GM18951 (cell line): Measurements from ENCODE around the gene PLD5.
"Not testable (repeated sequence)": the region's sequence is repeated elsewhere in the genome, so short reads cannot be mapped to it uniquely, and the experiment has no call there.

Experiments used
- POLR2A ChIP-seq: IDR thresholded peaks from 4 replicates; pipeline ENCODE4 v1.6.1; 2011; ENCODE audit warnings: mild to moderate bottlenecking; ENCODE audit not compliant: insufficient read length, insufficient read depth; ENCODE audit errors: extremely low read depth
- in situ Hi-C: fragments of 300-500 bp; cut with MboI; formaldehyde crosslinking; loops from one replicate; pipeline ENCODE4 v1.12.0; 2022; ENCODE audit warnings: low sequenced_read_pairs, mixed read lengths, inconsistent platforms; ENCODE audit not compliant: unreplicated experiment

PLD5 gene

DNA sequence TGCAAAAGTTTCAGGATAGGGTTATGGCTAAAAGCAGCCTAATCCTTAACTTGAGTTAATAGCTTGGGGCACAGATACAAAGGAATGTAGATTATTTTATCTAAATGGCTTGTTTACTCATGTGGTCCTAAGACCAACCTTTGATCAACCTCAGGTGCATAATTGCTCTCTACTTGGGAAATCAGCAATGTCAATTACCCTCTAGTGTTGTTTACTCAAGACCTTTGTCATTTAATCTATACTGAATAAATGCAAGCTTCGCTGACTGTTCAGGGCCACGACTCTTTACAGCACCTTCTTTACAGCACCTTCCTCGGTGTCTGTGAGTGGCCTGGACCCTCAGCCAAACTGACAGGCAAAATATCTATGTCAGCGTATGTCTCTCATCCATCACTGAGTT, 308.1 kb downstream of the PLD5 start:
- no peak for TF ChIP-seq POLR2A
- in situ Hi-C loops = no loop called here

DNA sequence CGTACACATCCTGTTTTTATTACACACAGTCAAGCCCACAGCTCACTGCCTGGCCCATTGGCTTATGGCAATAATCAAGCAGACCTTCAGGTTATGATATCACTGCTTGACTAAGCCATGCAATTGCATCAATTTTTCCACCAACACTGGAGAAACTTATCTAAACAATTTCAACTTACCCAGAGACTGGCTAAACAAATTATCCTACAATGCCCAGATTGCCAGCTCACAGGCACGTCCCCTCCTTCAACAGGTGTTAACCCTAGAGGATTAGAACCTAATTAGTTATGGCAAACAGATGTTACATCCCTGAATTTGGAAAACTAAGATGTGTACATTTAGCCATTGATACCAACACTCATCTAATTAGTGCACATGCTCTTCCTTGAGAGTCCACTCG, 310.0 kb downstream of the PLD5 start:
- in situ Hi-C loops = not testable (repeated sequence)

DNA sequence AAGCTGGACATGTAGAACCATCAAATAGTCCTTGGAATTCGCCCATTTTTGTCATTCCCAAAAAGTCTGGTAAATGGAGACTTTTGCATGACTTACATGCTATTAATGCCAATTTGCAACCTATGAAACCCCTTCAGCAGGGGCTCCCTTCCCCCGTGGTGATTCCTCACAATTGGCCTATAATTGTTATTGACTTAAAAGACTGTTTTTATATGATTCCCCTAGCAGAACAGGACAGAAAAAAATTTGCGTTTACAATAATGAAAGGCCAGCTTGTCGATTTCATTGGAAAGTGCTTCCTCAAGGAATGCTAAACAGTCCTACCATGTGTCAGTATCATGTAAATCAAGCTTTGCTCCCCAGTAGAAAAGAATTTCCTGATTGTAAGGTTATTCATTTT, 311.5 kb downstream of the PLD5 start:
- in situ Hi-C loops = not testable (repeated sequence)

DNA sequence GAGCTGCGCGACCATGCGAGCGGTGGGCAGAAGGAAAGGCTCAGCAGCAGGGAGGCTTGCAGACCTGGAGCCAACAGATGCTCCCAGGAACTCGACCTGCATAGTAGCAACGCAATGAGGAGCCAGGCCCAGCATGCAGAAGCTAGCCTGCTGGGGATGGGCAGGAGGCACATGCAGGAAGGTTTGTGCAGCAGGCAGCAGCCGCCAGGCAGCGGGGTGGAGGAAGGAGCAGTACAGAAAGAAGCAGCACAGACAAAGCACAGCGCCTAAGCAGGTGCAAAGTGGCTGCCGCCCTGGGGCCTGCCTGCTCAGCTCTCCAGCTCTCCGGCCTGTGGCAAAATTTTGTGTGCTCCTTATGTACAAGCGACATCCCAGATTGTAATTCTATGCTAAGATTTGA, 312.1 kb downstream of the PLD5 start:
- TF ChIP-seq POLR2A = no peak
- in situ Hi-C loops = no loop called here

DNA sequence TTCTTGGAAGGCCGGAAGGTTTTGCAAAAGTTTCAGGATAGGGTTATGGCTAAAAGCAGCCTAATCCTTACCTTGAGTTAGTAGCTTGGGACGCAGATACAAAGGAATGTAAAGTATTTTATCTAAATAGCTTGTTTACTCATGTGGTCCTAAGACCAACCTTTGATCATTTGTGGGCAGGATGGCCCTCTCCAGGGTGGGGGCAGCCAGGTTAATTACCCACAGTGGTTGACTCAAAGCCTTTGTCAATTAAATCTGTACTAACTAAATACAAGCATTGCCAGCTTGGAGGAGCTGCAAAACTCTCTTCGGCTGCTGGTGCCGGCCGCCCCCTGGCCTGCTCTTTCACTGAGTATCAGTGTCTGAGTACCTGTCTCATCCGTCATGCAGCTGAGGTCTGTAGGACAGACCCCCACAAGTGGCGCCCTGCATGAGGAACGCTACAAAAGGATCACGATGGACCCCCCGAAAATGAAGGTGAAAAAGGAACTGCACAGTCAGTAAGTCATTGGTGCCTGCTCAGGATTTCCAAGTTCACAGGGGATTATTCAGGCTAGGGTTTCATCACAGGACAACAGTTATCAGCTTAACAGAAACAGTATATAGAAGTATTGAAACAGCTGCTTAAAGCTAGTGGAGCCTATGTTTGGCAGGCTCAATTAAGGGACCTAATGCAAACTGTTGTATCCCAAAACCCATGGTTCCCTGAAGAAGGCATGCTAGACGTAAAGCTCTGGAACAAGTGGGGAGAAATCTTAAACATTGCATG, 313.1 kb downstream of the PLD5 start:
- TF ChIP-seq POLR2A = no peak

DNA sequence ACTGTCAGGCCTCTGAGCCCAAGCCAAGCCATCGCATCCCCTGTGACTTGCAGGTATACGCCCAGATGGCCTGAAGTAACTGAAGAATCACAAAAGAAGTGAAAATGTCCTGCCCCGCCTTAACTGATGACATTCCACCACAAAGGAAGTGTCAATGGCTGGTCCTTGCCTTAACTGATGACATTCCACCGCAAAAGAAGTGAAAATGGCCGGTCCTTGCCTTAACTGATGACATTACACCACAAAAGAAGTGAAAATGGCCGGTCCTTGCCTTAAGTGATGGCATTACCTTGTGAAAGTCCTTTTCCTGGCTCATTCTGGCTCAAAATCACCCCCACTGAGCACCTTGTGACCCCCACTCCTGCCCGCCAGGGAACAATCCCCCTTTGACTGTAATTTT, 314.2 kb downstream of the PLD5 start:
- in situ Hi-C loops = not testable (repeated sequence)

More for the DNA sequence above, 313.1 kb downstream of the PLD5 start:
- in situ Hi-C loops = no loop called here

DNA sequence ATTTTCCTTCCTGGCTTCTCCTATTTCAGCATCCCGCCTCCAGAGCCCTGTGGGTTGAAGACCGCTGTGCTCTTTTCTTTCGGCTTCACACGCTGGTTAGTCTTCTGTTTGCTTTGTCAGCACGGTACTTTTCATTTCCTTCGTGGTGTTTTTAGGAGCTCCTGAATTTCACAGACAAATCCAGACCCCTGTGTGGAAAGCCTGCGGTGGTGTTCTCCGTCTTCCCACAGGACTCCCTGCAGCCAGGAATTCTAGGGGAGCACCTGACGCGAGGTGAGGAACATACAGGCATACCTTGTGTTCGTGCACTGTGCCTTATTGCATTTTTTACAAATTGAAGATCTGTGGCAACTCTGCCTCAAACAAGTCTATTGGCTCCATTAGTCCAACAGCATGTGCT, 315.4 kb downstream of the PLD5 start:
- in situ Hi-C loops = no loop called here
- TF ChIP-seq POLR2A = no peak

DNA sequence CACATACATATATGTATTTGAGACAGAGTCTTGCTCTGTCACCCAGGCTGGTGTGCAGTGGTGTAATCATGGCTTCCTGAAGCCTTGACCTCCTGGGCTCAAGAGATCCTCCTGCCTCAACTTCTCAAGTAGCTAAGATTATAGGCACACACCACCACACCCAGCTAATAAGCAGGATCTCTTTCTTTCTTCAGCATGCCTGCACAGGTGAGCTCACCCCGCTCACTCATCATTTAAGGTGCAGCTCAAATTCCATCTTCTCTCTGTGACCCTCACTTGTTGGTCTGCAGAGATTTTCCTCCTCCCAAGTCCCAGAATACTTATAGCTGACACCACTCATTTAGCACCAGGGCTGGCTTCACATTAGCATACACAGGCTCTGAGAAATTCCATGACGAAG, 316.5 kb downstream of the PLD5 start:
- in situ Hi-C loops = no loop called here
- no peak for TF ChIP-seq POLR2A

DNA sequence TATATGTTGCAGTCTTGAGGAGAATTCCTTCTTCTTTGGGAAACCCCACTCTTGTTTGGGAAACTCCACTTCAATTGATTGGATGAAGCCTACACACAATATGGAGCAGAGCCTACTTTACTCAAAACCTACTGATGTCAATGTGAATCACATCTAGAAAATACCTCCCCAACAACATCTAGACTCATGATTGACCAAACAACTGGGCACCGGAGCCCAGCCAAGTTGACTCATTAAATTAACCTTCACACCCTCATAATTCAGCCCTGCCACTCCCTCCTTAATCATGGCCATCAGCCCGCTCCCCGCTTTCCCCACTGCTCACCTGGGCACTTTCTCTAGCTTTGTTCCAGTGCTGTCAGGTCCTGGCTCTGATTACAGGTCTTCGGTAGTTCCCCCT, 317.5 kb downstream of the PLD5 start:
- no peak for TF ChIP-seq POLR2A
- in situ Hi-C loops = no loop called here

DNA sequence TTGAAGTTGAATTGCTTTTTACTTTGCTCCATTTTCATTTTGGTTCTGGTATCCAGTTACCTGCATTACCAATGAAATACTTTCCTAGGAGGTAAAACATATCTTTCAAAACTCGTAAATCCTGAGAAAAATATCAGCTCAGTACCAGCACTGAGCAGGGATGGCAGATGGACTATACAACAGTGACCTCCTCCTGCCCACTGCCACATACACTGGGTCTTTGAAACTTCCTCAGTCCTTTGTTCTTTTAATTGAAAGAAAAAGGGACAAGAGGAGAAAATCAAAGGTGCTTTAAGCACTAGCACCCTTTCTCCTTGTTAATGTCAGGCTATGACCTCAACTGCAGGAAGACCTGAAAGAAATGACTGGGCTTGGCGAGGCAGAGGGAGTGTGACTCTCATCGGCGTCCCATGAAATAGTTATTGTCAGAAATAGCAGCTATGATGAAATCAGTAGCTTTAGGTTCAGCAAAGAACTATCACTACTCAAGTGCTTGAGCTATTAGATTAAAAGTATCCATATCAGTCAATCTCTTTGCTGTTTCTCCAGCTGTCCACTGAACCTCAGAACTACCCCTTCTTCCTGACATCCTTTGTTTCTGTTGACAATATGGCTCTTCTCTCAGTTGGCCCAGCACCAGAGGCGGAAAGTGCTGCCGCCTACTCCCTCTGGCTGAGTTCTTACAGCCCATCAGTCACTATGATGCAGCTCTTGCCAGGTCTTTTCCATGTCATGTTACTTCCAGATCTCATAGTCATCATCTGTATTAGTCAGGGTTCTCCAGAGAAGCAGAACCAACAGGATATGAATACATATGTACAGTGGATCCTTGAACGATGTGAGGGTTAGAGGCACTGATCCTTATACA, 318.6 kb downstream of the PLD5 start:
- TF ChIP-seq POLR2A = no peak

DNA sequence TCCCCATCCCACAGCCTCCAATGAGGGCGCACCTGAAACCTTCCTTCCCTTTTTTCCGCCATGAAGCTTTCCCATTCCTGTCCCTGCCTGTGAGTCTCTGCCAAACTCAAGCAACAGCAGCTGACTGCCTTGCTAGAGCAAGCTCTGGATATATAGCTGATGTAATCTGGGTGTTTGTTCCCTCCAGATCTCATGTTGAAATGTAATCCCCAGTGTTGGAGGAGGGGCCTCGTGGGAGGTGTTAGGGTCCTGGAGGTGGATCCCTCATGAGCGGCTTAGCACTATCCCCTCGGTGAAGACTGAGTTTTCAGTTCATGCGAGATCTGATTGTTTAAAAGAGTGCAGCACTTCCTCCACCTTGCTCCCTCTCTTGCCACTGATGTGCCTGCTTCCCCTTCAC, 321.2 kb downstream of the PLD5 start:
- TF ChIP-seq POLR2A = no peak
- in situ Hi-C loops = no loop called here

More for the DNA sequence above, 318.6 kb downstream of the PLD5 start:
- in situ Hi-C loops = no loop called here

DNA sequence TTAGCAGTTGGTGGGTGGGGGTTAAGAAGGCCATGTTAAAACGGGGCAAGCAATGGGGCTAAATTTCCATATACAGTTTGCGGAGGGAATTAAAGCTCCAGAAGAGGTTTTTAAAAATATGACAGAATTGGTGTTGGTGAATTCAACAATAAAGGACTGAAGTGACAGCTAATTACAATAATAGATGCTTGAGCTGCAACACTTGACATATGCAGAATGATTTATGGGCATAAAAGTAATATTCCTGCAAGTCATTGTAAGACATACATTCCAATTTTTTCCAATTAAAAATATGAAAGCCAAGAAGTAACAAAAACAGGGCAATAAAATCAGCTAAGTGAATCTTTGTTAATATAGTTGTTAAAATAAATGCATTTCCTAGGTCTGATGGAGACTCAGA, 323.4 kb downstream of the PLD5 start:
- no peak for TF ChIP-seq POLR2A
- in situ Hi-C loops = no loop called here

DNA sequence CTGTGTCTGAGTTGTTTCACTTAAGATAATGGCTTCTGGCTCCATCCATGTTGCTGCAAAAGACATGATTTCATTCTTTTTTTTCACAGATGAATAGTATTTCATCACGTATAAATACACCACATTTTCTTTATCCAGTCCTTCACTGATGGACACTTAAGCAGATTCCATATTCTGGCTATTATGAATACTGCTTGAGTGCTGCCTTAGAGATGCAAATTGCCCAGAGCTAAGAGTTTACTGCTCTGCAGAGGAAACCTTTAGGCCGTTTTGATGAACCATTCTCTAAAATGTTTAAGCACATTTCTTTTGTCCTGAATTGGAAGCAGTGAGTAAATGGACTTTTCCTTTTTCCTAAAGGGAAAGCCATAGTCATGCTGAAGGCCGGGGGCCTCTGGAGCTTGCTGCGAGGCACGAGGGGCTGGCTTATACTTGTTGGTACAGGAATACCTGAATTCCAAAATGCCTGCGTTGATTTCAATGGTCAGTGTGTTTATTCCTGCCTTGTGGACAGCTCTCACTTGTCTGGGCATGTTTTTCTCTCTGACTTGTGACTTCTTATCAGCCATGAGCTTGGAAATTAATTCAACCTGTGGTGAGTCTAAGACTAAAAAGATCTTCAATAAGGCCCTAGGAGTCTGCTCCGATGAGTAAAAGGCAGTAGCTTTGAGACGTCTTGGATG, 324.6 kb downstream of the PLD5 start:
- no peak for TF ChIP-seq POLR2A
- in situ Hi-C loops = no loop called here
